HepG2 (cell line): ENCODE results near the gene AGR3. TPM values are rescaled to one million over a fixed set of nuclear protein-coding genes. Genes with fewer than 3 reads are reported as not detected.
A peak's percentile ranks its signal among the peaks of the same experiment; 100 is the strongest.

Source experiments
- ATF7 ChIP-seq, 2 experiments: fragments of 450-650 bp in 1 of 2; sonication (generic) in 1 of 2; formaldehyde crosslinking in 1 of 2; IDR thresholded peaks; 2 replicates each; pipeline versions ENCODE4 v1.4.0 to v1.6.1; 2016 to 2020; ENCODE audit warnings: antibody characterized with exemption in 1 of 2, mild to moderate bottlenecking in 1 of 2, missing genetic modification reagents in 1 of 2
- POGK ChIP-seq: sonication (generic); formaldehyde crosslinking; conservative IDR thresholded peaks from 2 replicates; pipeline ENCODE4 v1.8.0; 2022; ENCODE audit warnings: mild to moderate bottlenecking, moderate library complexity, missing genetic modification reagents
- PRMT3 ChIP-seq: sonication (generic); formaldehyde crosslinking; IDR thresholded peaks from 2 replicates; pipeline ENCODE4 v1.8.1; 2022; ENCODE audit warnings: low read depth, mild to moderate bottlenecking, moderate library complexity, missing genetic modification reagents, borderline replicate concordance
- RAD21 ChIP-seq: fragments of 450-650 bp; formaldehyde crosslinking; IDR thresholded peaks from 2 replicates; pipeline ENCODE4 v1.5.0; 2020; ENCODE audit warnings: mild to moderate bottlenecking
- ZBED4 ChIP-seq: sonication (generic); formaldehyde crosslinking; IDR thresholded peaks from 2 replicates; pipeline ENCODE4 v1.4.0; 2020; ENCODE audit warnings: missing genetic modification reagents, borderline replicate concordance
- ZNF18 ChIP-seq: sonication (generic); formaldehyde crosslinking; IDR thresholded peaks from 2 replicates; pipeline ENCODE4 v1.8.0; 2022; ENCODE audit warnings: mild to moderate bottlenecking, missing genetic modification reagents; ENCODE audit not compliant: insufficient replicate concordance
- ZNF558 ChIP-seq: sonication (generic); formaldehyde crosslinking; IDR thresholded peaks from 2 replicates; pipeline ENCODE4 v1.9.0; 2022; ENCODE audit warnings: mild to moderate bottlenecking, missing genetic modification reagents, borderline replicate concordance
- polyA plus RNA-seq, 8 experiments: library from polyadenylated mRNA; depleted of rRNA in 3 of 8; stranded (reverse) in 7 of 8; unstranded in 1 of 8; fragments of >200 nt; fragmentation: Illumina TruSeq in 4 of 8; extraction: Trizol in 4 of 8; gene quantifications; 2 replicates each; pipeline versions ENCODE4 v1.2.1 to v1.2.3, GENCODE V29; 2011 to 2016; ENCODE audit warnings: low read depth in 4 of 8, missing spikeins in 1 of 8, mixed read lengths in 1 of 8; ENCODE audit not compliant: insufficient read depth in 1 of 8
- total RNA-seq, 5 experiments: library from RNA; depleted of rRNA; stranded (reverse); fragments of >200 nt; fragmentation: Illumina TruSeq; extraction: Trizol; gene quantifications; 2 replicates each; pipeline ENCODE4 v1.2.3, GENCODE V29; 2016; ENCODE audit warnings: low read depth in 1 of 5

AGR3 gene
- total and polyA plus RNA-seq, 2 of the 13 experiments (the other 11 are each of a cell fraction or from before 2014, with no cell fraction given) = not detected

GRCh38 chr7:16918288-16918895 is 36.6 kb upstream of the AGR3 start (continued):
- no peak for TF ChIP-seq PRMT3
- TF ChIP-seq ZNF18 (CRISPR knock-in tag) = no peak
- no peak for TF ChIP-seq ZNF558
- peak; percentile 26; the same call in 1 of the 2 replicates for TF ChIP-seq RAD21 (CRISPR knock-in tag)
- no peak for TF ChIP-seq ZBED4 (CRISPR knock-in tag)
- peak; percentile 94 for TF ChIP-seq ATF7 (IDR thresholded peaks at IDR 0.05)
- no peak for TF ChIP-seq ATF7 (CRISPR knock-in tag; IDR thresholded peaks at IDR 0.05)
- no peak for TF ChIP-seq POGK (CRISPR knock-in tag)
